ENCODE data around the gene TMEM217. TPM values are rescaled to one million over a fixed set of nuclear protein-coding genes. Genes with fewer than 3 reads are reported as not detected.

TMEM217 gene
- polyA plus RNA-seq, 1 donor from 2014 or later = 0.32 TPM

GRCh38 chr6:37242429-37243052 is 15.4 kb downstream of the TMEM217 start:
- H3K4me2 ChIP-seq (ENCODE audit: low read length) = no peak overlapping the region
- H3K27ac ChIP-seq (ENCODE audit: low read length) = no peak overlapping the region
- no peaks in the 10 kb centered on the region for H3K27me3 ChIP-seq (ENCODE audit: insufficient read depth, low read depth, low read length)
- no peak overlapping the region for H3K9ac ChIP-seq (ENCODE audit: low read length)
- no peaks in the 10 kb centered on the region for H3K9me2 ChIP-seq (ENCODE audit: insufficient read depth, low read length)
- no peaks in the 10 kb centered on the region for H3F3A ChIP-seq (ENCODE audit: insufficient read depth, low read length, poor library complexity, severe bottlenecking)
- H3K79me2 ChIP-seq (replicated peaks; ENCODE audit: insufficient read depth, low read length) = no peaks in the 10 kb centered on the region
- no peaks in the 10 kb centered on the region for H3K36me3 ChIP-seq (ENCODE audit: insufficient read depth, low read length)
- H3K4me3 ChIP-seq (ENCODE audit: low read length) = no peak overlapping the region
- H4K20me1 ChIP-seq (ENCODE audit: insufficient read depth) = no peaks in the 10 kb centered on the region
- no peaks in the 10 kb centered on the region for H3K9me3 ChIP-seq (ENCODE audit: low read length)
- no peak for TF ChIP-seq TAF1 (IDR thresholded peaks at IDR 0.05; ENCODE audit: low read depth)
- TF ChIP-seq MXI1 (conservative IDR thresholded peaks at IDR 0.05; ENCODE audit: poor library complexity, severe bottlenecking) = no peak
- TF ChIP-seq EZH2 (IDR thresholded peaks at IDR 0.05; ENCODE audit: borderline replicate concordance, insufficient read depth, low read length, poor library complexity, severe bottlenecking) = no peak
- TF ChIP-seq SMC3 (conservative IDR thresholded peaks at IDR 0.05; ENCODE audit: poor library complexity) = no peak
- no peak for TF ChIP-seq POLR2AphosphoS5 (IDR thresholded peaks at IDR 0.05)
- no peak for TF ChIP-seq REST (IDR thresholded peaks at IDR 0.05; ENCODE audit: borderline replicate concordance)
- no peak for TF ChIP-seq EP300 (conservative IDR thresholded peaks at IDR 0.05; ENCODE audit: poor library complexity, severe bottlenecking)
- TF ChIP-seq CTCF (IDR thresholded peaks at IDR 0.05; ENCODE audit: poor library complexity, severe bottlenecking) = no peak
- no peak for TF ChIP-seq RAD21 (conservative IDR thresholded peaks at IDR 0.05)
- no peak overlapping the region for H2AFZ ChIP-seq (ENCODE audit: low read depth, low read length)

- no peaks in the 10 kb centered on the region for H3K9me2 ChIP-seq (ENCODE audit: insufficient read depth, low read length)
- no peak overlapping the region for H3K9ac ChIP-seq (ENCODE audit: low read length)
- H3K27ac ChIP-seq (ENCODE audit: low read length) = no peak overlapping the region
- no peaks in the 10 kb centered on the region for H3K36me3 ChIP-seq (ENCODE audit: insufficient read depth, low read length)
- no peak overlapping the region for H3K4me3 ChIP-seq (ENCODE audit: low read length)
- no peak overlapping the region for H2AFZ ChIP-seq (ENCODE audit: low read depth, low read length)
- no peaks in the 10 kb centered on the region for H3K79me2 ChIP-seq (replicated peaks; ENCODE audit: insufficient read depth, low read length)
- no peaks in the 10 kb centered on the region for H3K27me3 ChIP-seq (ENCODE audit: insufficient read depth, low read depth, low read length)
- H3K4me2 ChIP-seq (ENCODE audit: low read length) = no peak overlapping the region
- no peaks in the 10 kb centered on the region for H3F3A ChIP-seq (ENCODE audit: insufficient read depth, low read length, poor library complexity, severe bottlenecking)
- H4K20me1 ChIP-seq (ENCODE audit: insufficient read depth) = no peaks in the 10 kb centered on the region
- H3K9me3 ChIP-seq (ENCODE audit: low read length) = no peaks in the 10 kb centered on the region
- no peak for TF ChIP-seq MXI1 (conservative IDR thresholded peaks at IDR 0.05; ENCODE audit: poor library complexity, severe bottlenecking)
Measured at GRCh38 chr6:37241775-37242428, 16.0 kb downstream of the TMEM217 start.

Measured in neural cell (in vitro differentiated cells).